ENCODE measurements around the gene FOXK1.
"Not testable (repeated sequence)": the region's sequence is repeated elsewhere in the genome, so short reads cannot be mapped to it uniquely, and the experiment has no call there.

FOXK1 gene

GRCh38 chr7:4802577-4802976 is 120.5 kb downstream of the FOXK1 start:
- not testable (repeated sequence) for FAIRE-seq

- no peak for FAIRE-seq
Observed at GRCh38 chr7:4803397-4804241, 121.5 kb downstream of the FOXK1 start.

GRCh38 chr7:4805110-4805983 is 123.3 kb downstream of the FOXK1 start:
- no peak for FAIRE-seq

- FAIRE-seq, result no peak
Observed at GRCh38 chr7:4805984-4806300, 123.8 kb downstream of the FOXK1 start.

- FAIRE-seq, result no peak
Observed at GRCh38 chr7:4806983-4807597, 125.0 kb downstream of the FOXK1 start.

GRCh38 chr7:4807598-4808016 is 125.5 kb downstream of the FOXK1 start:
- no peak for FAIRE-seq

- no peak for FAIRE-seq
Observed at GRCh38 chr7:4808026-4808425, 125.9 kb downstream of the FOXK1 start.

- no peak for FAIRE-seq
Observed at GRCh38 chr7:4808565-4808964, 126.5 kb downstream of the FOXK1 start.

- FAIRE-seq, result no peak
Observed at GRCh38 chr7:4809091-4809591, 127.0 kb downstream of the FOXK1 start.

- no peak for FAIRE-seq
Observed at GRCh38 chr7:4809666-4810065, 127.6 kb downstream of the FOXK1 start.

- FAIRE-seq, result no peak
Observed at GRCh38 chr7:4814433-4814832, 132.3 kb downstream of the FOXK1 start.

GRCh38 chr7:4815121-4815520 is 133.0 kb downstream of the FOXK1 start:
- FAIRE-seq, result no peak

- no peak for FAIRE-seq
Observed at GRCh38 chr7:4815609-4816418, 133.7 kb downstream of the FOXK1 start.

GRCh38 chr7:4816419-4817080 is 134.5 kb downstream of the FOXK1 start:
- FAIRE-seq, result no peak

- FAIRE-seq, result no peak
Observed at GRCh38 chr7:4817178-4817901, 135.2 kb downstream of the FOXK1 start.

- FAIRE-seq, result no peak
Observed at GRCh38 chr7:4818000-4818794, 136.1 kb downstream of the FOXK1 start.

GRCh38 chr7:4819560-4820404 is 137.7 kb downstream of the FOXK1 start:
- FAIRE-seq, result no peak

- no peak for FAIRE-seq
Observed at GRCh38 chr7:4820405-4820966, 138.4 kb downstream of the FOXK1 start.

Measured in islet of Langerhans (tissue), 1 donor.